Ascending aorta (tissue), 2 donors: ENCODE results near the gene IGF2R. TPM values are rescaled to one million over a fixed set of nuclear protein-coding genes. Genes with fewer than 3 reads are reported as not detected.
A peak's percentile ranks its signal among the peaks of the same experiment; 100 is the strongest.
"Not testable (repeated sequence)": the region's sequence is repeated elsewhere in the genome, so short reads cannot be mapped to it uniquely, and the experiment has no call there.

ENCODE experiments used
- DNase-seq, 2 donors: peaks; one replicate each; pipeline ENCODE4 v3.0.0-alpha.2; 2019; ENCODE audit warnings: low spot score in 2 of 2
- H3K27ac ChIP-seq, 2 donors: fragments of 200-600 bp; sonication (generic); one replicate each; pipeline ENCODE4 v1.5.1; 2016 to 2017; ENCODE audit warnings: mild to moderate bottlenecking in 1 of 2
- H3K27me3 ChIP-seq: fragments of 200-600 bp; sonication (generic); one replicate; pipeline ENCODE4 v1.5.1; 2017
- H3K36me3 ChIP-seq, 2 donors: fragments of 200-600 bp; sonication (generic); one replicate each; pipeline ENCODE4 v1.5.1; 2016
- H3K4me1 ChIP-seq, 2 donors: fragments of 200-600 bp; sonication (generic); one replicate each; pipeline ENCODE4 v1.5.1; 2016 to 2017; ENCODE audit warnings: mild to moderate bottlenecking in 1 of 2
- H3K4me3 ChIP-seq, 2 donors: fragments of 200-600 bp; sonication (generic); one replicate each; pipeline ENCODE4 v1.5.1; 2016 to 2017; ENCODE audit warnings: mild to moderate bottlenecking in 1 of 2
- H3K9me3 ChIP-seq, 2 donors: fragments of 200-600 bp; sonication (generic); one replicate each; pipeline ENCODE4 v1.5.1; 2016
- intact Hi-C: fragments of 100-400 bp; cut with DNase I; formaldehyde crosslinking; loops from one replicate; pipeline ENCODE4 v1.15.1; 2023
- total RNA-seq: library from RNA; depleted of rRNA; stranded (reverse); fragments of >200 nt; gene quantifications from one replicate; pipeline ENCODE4 v1.1.0, GENCODE V29; 2016
- TF ChIP-seq, protein P1 (sequence below), 3 experiments: fragments of 200-600 bp in 2 of 3; fragments of 450-650 bp in 1 of 3; sonication (generic) in 2 of 3; IDR thresholded peaks; one replicate each; pipeline ENCODE4 v1.5.1; 2016 to 2019; ENCODE audit warnings: antibody characterized with exemption in 3 of 3, mild to moderate bottlenecking in 1 of 3, moderate library complexity in 1 of 3

Gene IGF2R
- total RNA-seq, 1 donor from 2014 or later: 104 TPM

DNA sequence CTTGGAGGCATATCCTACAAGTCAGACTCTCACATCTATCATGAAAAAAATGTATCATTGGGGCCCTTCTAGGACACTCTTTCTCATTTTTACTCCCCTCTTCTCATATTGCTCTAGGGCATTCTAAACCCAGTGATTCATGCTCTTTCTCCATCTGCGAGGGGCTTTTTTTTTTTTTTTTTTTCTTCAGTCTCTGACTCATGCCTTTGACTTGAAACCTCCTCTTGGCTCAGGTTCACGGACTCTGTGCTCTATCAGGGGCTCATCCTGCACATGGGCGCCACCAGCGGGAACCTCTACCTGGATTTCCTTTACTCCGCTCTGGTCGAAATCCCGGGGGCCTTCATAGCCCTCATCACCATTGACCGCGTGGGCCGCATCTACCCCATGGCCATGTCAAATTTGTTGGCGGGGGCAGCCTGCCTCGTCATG, 170.6 kb downstream of the IGF2R start:
- Histone ChIP-seq H3K36me3 (no peaks in the 10 kb centered on the region), H3K27ac (peak overlapping the region; percentile 90 to 91), H3K27me3 (no peaks in the 10 kb centered on the region), H3K9me3 (no peaks in the 10 kb centered on the region), H3K4me3 (no peak overlapping the region), H3K4me1 (peaks cover 18 to 33% of the 10 kb centered on the region in 2 donors)
- intact Hi-C loops: loop anchor here (2.0 to 5.0 kb wide), 2 partner anchors 158 to 209 kb away; partner anchors contain the start of gene SLC22A3
- DNase-seq: peak in 1 of 2 donors; percentile 83
- TF ChIP-seq, protein P1, sequence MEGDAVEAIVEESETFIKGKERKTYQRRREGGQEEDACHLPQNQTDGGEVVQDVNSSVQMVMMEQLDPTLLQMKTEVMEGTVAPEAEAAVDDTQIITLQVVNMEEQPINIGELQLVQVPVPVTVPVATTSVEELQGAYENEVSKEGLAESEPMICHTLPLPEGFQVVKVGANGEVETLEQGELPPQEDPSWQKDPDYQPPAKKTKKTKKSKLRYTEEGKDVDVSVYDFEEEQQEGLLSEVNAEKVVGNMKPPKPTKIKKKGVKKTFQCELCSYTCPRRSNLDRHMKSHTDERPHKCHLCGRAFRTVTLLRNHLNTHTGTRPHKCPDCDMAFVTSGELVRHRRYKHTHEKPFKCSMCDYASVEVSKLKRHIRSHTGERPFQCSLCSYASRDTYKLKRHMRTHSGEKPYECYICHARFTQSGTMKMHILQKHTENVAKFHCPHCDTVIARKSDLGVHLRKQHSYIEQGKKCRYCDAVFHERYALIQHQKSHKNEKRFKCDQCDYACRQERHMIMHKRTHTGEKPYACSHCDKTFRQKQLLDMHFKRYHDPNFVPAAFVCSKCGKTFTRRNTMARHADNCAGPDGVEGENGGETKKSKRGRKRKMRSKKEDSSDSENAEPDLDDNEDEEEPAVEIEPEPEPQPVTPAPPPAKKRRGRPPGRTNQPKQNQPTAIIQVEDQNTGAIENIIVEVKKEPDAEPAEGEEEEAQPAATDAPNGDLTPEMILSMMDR (IDR thresholded peaks at IDR 0.05): no peak

DNA sequence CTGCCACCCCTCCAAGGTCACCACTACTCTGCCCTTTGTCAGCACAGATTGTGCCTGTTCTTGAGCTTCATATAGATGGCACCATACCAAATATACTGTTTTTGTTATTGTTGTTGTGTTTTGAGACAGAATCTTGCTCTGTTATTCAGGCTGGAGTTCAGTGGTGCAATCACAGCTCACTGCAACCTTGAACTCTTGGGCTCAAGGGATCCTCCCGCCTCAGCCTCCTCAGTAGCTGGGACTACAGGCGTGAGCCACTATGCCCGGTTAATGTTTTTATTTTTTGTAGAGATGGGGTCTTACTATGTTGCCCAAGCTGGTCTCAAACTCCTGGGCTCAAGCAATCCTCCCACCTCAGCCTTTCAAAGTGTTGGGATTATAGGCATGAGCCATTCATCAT, 171.6 kb downstream of the IGF2R start:
- intact Hi-C loops: loop anchor here (2.0 to 5.0 kb wide), 3 partner anchors 38 to 102 kb away; no protein-coding TSS in a partner anchor

DNA sequence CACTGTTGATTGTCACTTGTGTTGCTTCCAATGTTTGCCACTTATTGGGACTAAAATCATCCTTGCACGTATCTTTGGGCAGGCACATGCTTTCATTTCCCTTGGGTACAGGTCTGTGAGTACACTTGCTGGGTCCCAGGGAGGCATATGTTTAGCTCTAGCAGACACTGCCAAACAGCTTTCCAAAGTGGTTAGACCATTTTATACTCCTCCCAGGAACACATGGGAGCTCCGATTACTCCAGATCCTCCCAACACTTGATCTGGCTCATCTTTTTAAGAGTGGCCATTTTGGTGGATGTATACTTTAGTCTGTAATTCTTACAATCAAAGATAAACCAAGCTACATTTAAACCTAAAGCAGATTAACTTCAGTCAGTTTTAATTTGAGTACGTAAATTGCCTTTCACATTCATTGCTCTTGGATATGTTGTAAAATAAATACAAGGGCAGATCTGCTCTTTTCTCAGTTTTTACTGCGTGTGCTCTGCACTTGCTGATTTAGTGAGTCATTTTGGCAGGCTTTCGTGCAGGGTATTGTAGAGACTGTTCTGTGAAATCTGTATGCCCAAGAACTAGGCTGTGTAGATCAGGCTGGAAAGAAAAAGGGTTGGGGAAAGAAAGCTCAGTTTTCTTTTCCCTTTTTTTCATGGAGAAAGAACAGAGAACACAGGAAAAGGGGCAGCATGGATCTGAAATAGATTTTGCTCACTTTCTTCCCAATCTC, 172.3 kb downstream of the IGF2R start:
- H3K9me3 ChIP-seq: no peaks in the 10 kb centered on the region
- no peaks in the 10 kb centered on the region for H3K27me3 ChIP-seq
- intact Hi-C loops: loop anchor here (2.0 to 5.0 kb wide), 3 partner anchors 39 to 101 kb away; no protein-coding TSS in a partner anchor
- H3K36me3 ChIP-seq: no peaks in the 10 kb centered on the region
- DNase-seq: peak in 1 of 2 donors; percentile 81
- TF ChIP-seq, protein P1 (IDR thresholded peaks at IDR 0.05): no peak
- H3K4me3 ChIP-seq: peak overlapping the region in 1 of 2 donors; percentile 25
- peak overlapping the region; percentile 90 to 91 for H3K27ac ChIP-seq
- peaks cover 18 to 42% of the 10 kb centered on the region in 2 donors for H3K4me1 ChIP-seq

More for the DNA sequence above, 171.6 kb downstream of the IGF2R start:
- H3K4me1 ChIP-seq: peaks cover 18 to 36% of the 10 kb centered on the region in 2 donors
- H3K27me3 ChIP-seq, DNase-seq, H3K9me3 ChIP-seq, H3K36me3 ChIP-seq: not testable (repeated sequence)
- peak overlapping the region in 1 of 2 donors; percentile 25 for H3K4me3 ChIP-seq
- H3K27ac ChIP-seq: peak overlapping the region; percentile 90 to 91

DNA sequence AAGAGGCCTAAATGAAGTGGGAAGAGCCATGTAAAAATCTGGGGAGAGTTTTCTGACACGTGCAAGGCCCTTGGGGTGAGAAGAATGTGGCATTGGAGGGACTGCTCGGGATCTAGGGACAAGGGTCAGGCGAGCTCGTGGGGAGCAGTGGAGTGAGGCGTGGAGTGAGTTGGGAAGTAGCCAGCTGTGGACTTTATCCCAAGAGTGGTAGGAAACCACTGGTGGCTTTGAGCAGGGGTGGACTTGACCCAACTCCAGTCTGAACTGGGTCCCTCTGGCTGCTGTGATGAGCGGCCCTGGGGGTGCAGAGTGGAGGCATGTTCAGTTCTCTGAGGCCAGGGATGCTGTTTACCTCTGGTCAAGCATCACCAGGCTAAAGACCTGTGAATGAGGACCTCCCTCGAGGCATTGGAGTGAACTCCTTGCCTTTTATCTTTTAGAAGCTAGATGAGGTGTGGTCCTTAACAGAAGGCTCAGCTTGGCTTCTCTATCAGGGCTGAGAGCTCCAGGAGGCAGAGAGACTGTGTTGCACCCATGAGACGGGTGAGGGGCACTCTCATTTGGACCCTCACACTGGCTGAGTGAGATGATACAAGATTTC, 173.3 kb downstream of the IGF2R start:
- peak overlapping the region; percentile 90 to 91 for H3K27ac ChIP-seq

DNA sequence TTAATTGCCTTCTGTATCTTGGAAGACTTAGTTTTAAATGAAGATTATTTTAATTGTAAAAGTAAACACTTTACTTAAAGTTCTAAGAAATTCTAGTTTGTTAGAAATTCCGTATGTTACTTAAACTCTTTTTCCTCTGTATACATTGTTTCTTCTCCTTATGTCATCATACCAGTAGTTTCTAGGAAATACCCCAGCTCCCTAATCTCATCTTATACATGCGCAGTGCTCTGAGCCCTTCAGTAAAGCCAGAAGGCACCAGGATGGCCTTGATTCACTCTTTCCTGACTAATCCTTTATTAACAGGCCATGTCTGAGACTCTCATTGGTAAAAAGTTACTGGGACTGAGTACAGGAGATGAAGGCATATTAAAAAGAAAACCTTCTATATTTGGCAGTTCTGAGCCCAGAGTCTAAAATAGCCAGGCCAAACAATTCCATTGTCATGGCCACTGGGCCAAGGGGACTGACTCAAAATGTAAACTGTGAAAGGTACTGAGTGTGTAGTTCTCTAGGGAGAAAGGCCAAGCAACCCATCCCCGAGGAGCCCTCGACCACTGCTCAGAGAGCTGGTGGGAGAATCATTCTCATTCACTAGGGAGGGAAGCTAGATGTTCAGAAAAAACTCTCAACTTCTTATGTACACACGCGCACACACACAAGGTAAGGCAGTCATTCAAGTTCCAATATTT, 177.7 kb downstream of the IGF2R start:
- Histone ChIP-seq H3K27ac (peak overlapping the region; percentile 75 to 80), H3K4me1 (peaks cover 13 to 30% of the 10 kb centered on the region in 2 donors), H3K36me3 (no peaks in the 10 kb centered on the region), H3K27me3 (no peaks in the 10 kb centered on the region), H3K4me3 (no peak overlapping the region), H3K9me3 (no peaks in the 10 kb centered on the region)
- intact Hi-C loops: no loop called here
- TF ChIP-seq, protein P1 (IDR thresholded peaks at IDR 0.05): no peak
- peak; percentile 49 to 83 for DNase-seq

More for the DNA sequence above, 173.3 kb downstream of the IGF2R start:
- Histone ChIP-seq H3K36me3 (no peaks in the 10 kb centered on the region), H3K9me3 (no peaks in the 10 kb centered on the region), H3K4me1 (peaks cover 18 to 48% of the 10 kb centered on the region in 2 donors), H3K27me3 (no peaks in the 10 kb centered on the region), H3K4me3 (no peak overlapping the region)
- TF ChIP-seq, protein P1 (IDR thresholded peaks at IDR 0.05): no peak
- no peak for DNase-seq
- intact Hi-C loops: loop anchor here (5.0 kb wide), 2 partner anchors 40 to 100 kb away; no protein-coding TSS in a partner anchor
